ENCODE measurements around the gene SND1.
"Not testable (repeated sequence)": the region's sequence is repeated elsewhere in the genome, so short reads cannot be mapped to it uniquely, and the experiment has no call there.

The SND1 gene

DNA sequence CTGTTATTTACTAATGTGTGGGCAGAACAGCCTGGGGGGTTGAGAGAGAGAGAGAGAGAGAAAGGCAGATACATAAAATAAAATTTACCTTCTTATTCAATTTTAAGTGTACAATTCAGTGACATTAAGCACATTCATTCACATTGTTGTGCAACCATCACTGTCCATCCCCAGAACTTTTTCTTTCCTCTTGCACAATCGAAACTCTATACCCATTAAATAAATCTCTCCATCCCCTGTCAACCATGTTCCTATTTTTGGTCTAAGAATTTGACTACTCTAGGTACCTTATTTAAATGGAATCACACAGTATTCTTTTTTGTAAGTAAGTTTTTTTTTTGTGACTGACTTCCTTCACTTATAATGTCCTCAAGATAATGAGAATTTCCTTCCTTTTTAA, 181.6 kb downstream of the SND1 start:
- H3K27ac ChIP-seq (replicated peaks) = no peak overlapping the region
- H3K4me3 ChIP-seq (replicated peaks; ENCODE audit: insufficient read depth, low read length) = no peak overlapping the region
- TF ChIP-seq, protein P1, sequence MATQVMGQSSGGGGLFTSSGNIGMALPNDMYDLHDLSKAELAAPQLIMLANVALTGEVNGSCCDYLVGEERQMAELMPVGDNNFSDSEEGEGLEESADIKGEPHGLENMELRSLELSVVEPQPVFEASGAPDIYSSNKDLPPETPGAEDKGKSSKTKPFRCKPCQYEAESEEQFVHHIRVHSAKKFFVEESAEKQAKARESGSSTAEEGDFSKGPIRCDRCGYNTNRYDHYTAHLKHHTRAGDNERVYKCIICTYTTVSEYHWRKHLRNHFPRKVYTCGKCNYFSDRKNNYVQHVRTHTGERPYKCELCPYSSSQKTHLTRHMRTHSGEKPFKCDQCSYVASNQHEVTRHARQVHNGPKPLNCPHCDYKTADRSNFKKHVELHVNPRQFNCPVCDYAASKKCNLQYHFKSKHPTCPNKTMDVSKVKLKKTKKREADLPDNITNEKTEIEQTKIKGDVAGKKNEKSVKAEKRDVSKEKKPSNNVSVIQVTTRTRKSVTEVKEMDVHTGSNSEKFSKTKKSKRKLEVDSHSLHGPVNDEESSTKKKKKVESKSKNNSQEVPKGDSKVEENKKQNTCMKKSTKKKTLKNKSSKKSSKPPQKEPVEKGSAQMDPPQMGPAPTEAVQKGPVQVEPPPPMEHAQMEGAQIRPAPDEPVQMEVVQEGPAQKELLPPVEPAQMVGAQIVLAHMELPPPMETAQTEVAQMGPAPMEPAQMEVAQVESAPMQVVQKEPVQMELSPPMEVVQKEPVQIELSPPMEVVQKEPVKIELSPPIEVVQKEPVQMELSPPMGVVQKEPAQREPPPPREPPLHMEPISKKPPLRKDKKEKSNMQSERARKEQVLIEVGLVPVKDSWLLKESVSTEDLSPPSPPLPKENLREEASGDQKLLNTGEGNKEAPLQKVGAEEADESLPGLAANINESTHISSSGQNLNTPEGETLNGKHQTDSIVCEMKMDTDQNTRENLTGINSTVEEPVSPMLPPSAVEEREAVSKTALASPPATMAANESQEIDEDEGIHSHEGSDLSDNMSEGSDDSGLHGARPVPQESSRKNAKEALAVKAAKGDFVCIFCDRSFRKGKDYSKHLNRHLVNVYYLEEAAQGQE (IDR thresholded peaks at IDR 0.05; ENCODE audit: insufficient replicate concordance, low read depth) = no peak
- TF ChIP-seq POLR2AphosphoS5 (IDR thresholded peaks at IDR 0.05; ENCODE audit: low read depth) = no peak
- no peak for TF ChIP-seq GABPA (IDR thresholded peaks at IDR 0.05; ENCODE audit: low read depth)
- no peak for TF ChIP-seq SPI1 (IDR thresholded peaks at IDR 0.05; ENCODE audit: borderline replicate concordance, low read depth)
- TF ChIP-seq, protein P2, sequence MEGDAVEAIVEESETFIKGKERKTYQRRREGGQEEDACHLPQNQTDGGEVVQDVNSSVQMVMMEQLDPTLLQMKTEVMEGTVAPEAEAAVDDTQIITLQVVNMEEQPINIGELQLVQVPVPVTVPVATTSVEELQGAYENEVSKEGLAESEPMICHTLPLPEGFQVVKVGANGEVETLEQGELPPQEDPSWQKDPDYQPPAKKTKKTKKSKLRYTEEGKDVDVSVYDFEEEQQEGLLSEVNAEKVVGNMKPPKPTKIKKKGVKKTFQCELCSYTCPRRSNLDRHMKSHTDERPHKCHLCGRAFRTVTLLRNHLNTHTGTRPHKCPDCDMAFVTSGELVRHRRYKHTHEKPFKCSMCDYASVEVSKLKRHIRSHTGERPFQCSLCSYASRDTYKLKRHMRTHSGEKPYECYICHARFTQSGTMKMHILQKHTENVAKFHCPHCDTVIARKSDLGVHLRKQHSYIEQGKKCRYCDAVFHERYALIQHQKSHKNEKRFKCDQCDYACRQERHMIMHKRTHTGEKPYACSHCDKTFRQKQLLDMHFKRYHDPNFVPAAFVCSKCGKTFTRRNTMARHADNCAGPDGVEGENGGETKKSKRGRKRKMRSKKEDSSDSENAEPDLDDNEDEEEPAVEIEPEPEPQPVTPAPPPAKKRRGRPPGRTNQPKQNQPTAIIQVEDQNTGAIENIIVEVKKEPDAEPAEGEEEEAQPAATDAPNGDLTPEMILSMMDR (IDR thresholded peaks at IDR 0.05; ENCODE audit: insufficient read depth, low read length) = no peak
- no peak for DNase-seq (ENCODE audit: low read depth in 1 of 2, low spot score in 1 of 2)
- H3K27me3 ChIP-seq (ENCODE audit: insufficient read depth, poor library complexity, severe bottlenecking) = no peaks in the 10 kb centered on the region

- DNase-seq (ENCODE audit: low read depth in 1 of 2, low spot score in 1 of 2) = no peak
- TF ChIP-seq SPI1 (IDR thresholded peaks at IDR 0.05; ENCODE audit: borderline replicate concordance, low read depth) (no peak), GABPA (IDR thresholded peaks at IDR 0.05; ENCODE audit: low read depth) (no peak), POLR2AphosphoS5 (IDR thresholded peaks at IDR 0.05; ENCODE audit: low read depth) (no peak)
- TF ChIP-seq, protein P2 (IDR thresholded peaks at IDR 0.05; ENCODE audit: insufficient read depth, low read length) = no peak
- TF ChIP-seq, protein P1 (IDR thresholded peaks at IDR 0.05; ENCODE audit: insufficient replicate concordance, low read depth) = no peak
- Histone ChIP-seq H3K4me3 (replicated peaks; ENCODE audit: insufficient read depth, low read length) (no peak overlapping the region), H3K27me3 (ENCODE audit: insufficient read depth, poor library complexity, severe bottlenecking) (no peaks in the 10 kb centered on the region), H3K27ac (replicated peaks) (no peak overlapping the region)
These were observed 183.7 kb downstream of the SND1 start for GRCh38 chr7:127835679-127836078.

DNA sequence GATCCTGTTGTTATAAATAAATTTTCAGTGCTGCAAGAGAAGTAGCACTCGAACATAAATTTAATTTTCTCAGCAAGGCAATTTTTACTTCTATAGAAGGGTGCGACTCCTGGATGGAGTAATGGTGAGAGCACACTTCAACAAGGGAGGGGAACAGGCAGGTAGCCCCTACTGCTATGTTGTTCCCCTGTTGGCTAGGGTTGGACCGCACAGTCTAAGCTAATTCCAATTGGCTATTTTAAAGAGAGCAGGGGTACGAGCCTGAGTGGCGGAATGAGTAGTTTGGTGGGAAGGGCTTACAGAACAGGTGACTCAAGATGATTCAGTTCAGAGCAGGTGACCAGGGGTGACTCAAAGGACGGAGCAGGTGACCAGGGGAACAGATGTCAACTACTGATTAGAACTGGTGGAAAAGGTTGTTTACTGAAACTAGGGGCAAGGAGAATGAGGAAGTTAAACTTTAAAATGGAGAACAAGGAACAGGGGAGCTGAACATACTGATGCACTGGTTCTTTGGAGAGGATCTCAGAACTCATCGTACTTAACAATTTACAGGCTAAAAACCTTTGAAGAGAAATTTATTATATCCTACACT, 185.9 kb downstream of the SND1 start:
- not testable (repeated sequence) for H3K27ac ChIP-seq (replicated peaks); H3K27me3 ChIP-seq (ENCODE audit: insufficient read depth, poor library complexity, severe bottlenecking); H3K4me3 ChIP-seq (replicated peaks; ENCODE audit: insufficient read depth, low read length)
- DNase-seq (ENCODE audit: low read depth in 1 of 2, low spot score in 1 of 2) = peak in 1 of 2 experiments; percentile 22
- TF ChIP-seq SPI1 (IDR thresholded peaks at IDR 0.05; ENCODE audit: borderline replicate concordance, low read depth) = 0 out of 2 replicates have a peak, but pooled peaks have one; percentile 8
- TF ChIP-seq POLR2AphosphoS5 (IDR thresholded peaks at IDR 0.05; ENCODE audit: low read depth) = 0 out of 2 replicates have a peak, but pooled peaks have one; percentile 38

- no peak overlapping the region for H3K4me3 ChIP-seq (replicated peaks; ENCODE audit: insufficient read depth, low read length)
- no peaks in the 10 kb centered on the region for H3K27me3 ChIP-seq (ENCODE audit: insufficient read depth, poor library complexity, severe bottlenecking)
- no peak overlapping the region for H3K27ac ChIP-seq (replicated peaks)
- no peak for DNase-seq (ENCODE audit: low read depth in 1 of 2, low spot score in 1 of 2)
- TF ChIP-seq GABPA (IDR thresholded peaks at IDR 0.05; ENCODE audit: low read depth) (no peak), POLR2AphosphoS5 (IDR thresholded peaks at IDR 0.05; ENCODE audit: low read depth) (no peak), SPI1 (IDR thresholded peaks at IDR 0.05; ENCODE audit: borderline replicate concordance, low read depth) (no peak)
- TF ChIP-seq, protein P2 (IDR thresholded peaks at IDR 0.05; ENCODE audit: insufficient read depth, low read length) = no peak
- TF ChIP-seq, protein P1 (IDR thresholded peaks at IDR 0.05; ENCODE audit: insufficient replicate concordance, low read depth) = no peak
These were observed 186.9 kb downstream of the SND1 start for GRCh38 chr7:127838816-127839415.

All from HL-60 (cell line).